Measurements from ENCODE around the gene ZBTB42. TPM values are rescaled to one million over a fixed set of nuclear protein-coding genes. Genes with fewer than 3 reads are reported as not detected.

Gene ZBTB42
- total and polyA plus RNA-seq, 2 of the 13 experiments (the other 11 are each of a cell fraction or from before 2014, with no cell fraction given) = 2.8 to 4.2 TPM

- TF ChIP-seq ZNF276 (CRISPR knock-in tag; IDR thresholded peaks at IDR 0.05; ENCODE audit: low read depth) = no peak
- no peak for TF ChIP-seq ZFYVE20 (CRISPR knock-in tag; IDR thresholded peaks at IDR 0.05; ENCODE audit: borderline replicate concordance, low read depth)
- TF ChIP-seq NR3C1 (CRISPR knock-in tag; IDR thresholded peaks at IDR 0.05) = no peak
- no peak for TF ChIP-seq MXD3 (CRISPR knock-in tag; IDR thresholded peaks at IDR 0.05)
- peak; percentile 62; the same call in 1 of the 2 replicates for TF ChIP-seq POLR2G (IDR thresholded peaks at IDR 0.05; ENCODE audit: low read depth, low read length)
- TF ChIP-seq SP140L (CRISPR knock-in tag; IDR thresholded peaks at IDR 0.05; ENCODE audit: borderline replicate concordance) = no peak
- TF ChIP-seq ZNF646 (CRISPR knock-in tag; IDR thresholded peaks at IDR 0.05) = no peak
- TF ChIP-seq KDM2A (CRISPR knock-in tag; IDR thresholded peaks at IDR 0.05; ENCODE audit: borderline replicate concordance, low read depth) = peak; percentile 92
- 0 out of 2 replicates have a peak, but pooled peaks have one; percentile 31 for TF ChIP-seq ZNF256 (CRISPR knock-in tag; conservative IDR thresholded peaks at IDR 0.05)
- TF ChIP-seq ERF (CRISPR knock-in tag; IDR thresholded peaks at IDR 0.05) = no peak; the same call in 1 of the 2 replicates
- TF ChIP-seq SMAD9 (CRISPR knock-in tag; IDR thresholded peaks at IDR 0.05) = no peak
- TF ChIP-seq PATZ1 (CRISPR knock-in tag; IDR thresholded peaks at IDR 0.05) = peak; percentile 90
- TF ChIP-seq ZNF710 (CRISPR knock-in tag; IDR thresholded peaks at IDR 0.05; ENCODE audit: borderline replicate concordance) = no peak
- TF ChIP-seq XBP1 (CRISPR knock-in tag; IDR thresholded peaks at IDR 0.05) = no peak
- no peak for TF ChIP-seq KLF9 (CRISPR knock-in tag; IDR thresholded peaks at IDR 0.05; ENCODE audit: low read depth)
Observed at GRCh38 chr14:104768437-104769323, 32.2 kb upstream of the ZBTB42 start (continued).

Data from HepG2 (cell line).